NB4 (cell line): ENCODE measurements around the gene UTF1.

ENCODE experiments used
- MYC ChIP-seq: IDR thresholded peaks from 2 replicates; pipeline ENCODE4 v1.6.1; 2011; ENCODE audit warnings: low read depth, low read length
- POLR2A ChIP-seq: IDR thresholded peaks from 2 replicates; pipeline ENCODE4 v1.6.1; 2011; ENCODE audit warnings: mild to moderate bottlenecking; ENCODE audit not compliant: insufficient read length; ENCODE audit errors: extremely low read depth
- TF ChIP-seq, protein P1 (sequence below): IDR thresholded peaks from one replicate; pipeline ENCODE4 v1.5.1; 2012; ENCODE audit warnings: low read depth, low read length
- TF ChIP-seq, protein P2 (sequence below): IDR thresholded peaks from 2 replicates; pipeline ENCODE4 v1.6.1; 2011; ENCODE audit warnings: low read depth, low read length

GRCh38 chr10:133243593-133243992 lies 13.6 kb downstream of the UTF1 start:
- TF ChIP-seq, protein P1, sequence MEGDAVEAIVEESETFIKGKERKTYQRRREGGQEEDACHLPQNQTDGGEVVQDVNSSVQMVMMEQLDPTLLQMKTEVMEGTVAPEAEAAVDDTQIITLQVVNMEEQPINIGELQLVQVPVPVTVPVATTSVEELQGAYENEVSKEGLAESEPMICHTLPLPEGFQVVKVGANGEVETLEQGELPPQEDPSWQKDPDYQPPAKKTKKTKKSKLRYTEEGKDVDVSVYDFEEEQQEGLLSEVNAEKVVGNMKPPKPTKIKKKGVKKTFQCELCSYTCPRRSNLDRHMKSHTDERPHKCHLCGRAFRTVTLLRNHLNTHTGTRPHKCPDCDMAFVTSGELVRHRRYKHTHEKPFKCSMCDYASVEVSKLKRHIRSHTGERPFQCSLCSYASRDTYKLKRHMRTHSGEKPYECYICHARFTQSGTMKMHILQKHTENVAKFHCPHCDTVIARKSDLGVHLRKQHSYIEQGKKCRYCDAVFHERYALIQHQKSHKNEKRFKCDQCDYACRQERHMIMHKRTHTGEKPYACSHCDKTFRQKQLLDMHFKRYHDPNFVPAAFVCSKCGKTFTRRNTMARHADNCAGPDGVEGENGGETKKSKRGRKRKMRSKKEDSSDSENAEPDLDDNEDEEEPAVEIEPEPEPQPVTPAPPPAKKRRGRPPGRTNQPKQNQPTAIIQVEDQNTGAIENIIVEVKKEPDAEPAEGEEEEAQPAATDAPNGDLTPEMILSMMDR: no peak
- TF ChIP-seq POLR2A (no peak), MYC (no peak)
- TF ChIP-seq, protein P2, sequence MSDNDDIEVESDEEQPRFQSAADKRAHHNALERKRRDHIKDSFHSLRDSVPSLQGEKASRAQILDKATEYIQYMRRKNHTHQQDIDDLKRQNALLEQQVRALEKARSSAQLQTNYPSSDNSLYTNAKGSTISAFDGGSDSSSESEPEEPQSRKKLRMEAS: no peak
